NCI-H2107 (cell line): ENCODE measurements around the gene FOXL2.
"Not testable (repeated sequence)": the region's sequence is repeated elsewhere in the genome, so short reads cannot be mapped to it uniquely, and the experiment has no call there.

Experiments
- DNase-seq: peaks from one replicate; lab custom pipeline; 2025; lab: John Stamatoyannopoulos, UW

Gene FOXL2

GRCh38 chr3:138933068-138933668 is 13.8 kb downstream of the FOXL2 start:
- no peak for DNase-seq

- no peak for DNase-seq
Measured at GRCh38 chr3:138928727-138929372, 18.1 kb downstream of the FOXL2 start.

- DNase-seq: peak; percentile 76
Measured at GRCh38 chr3:138923531-138923994, 23.4 kb downstream of the FOXL2 start.

- DNase-seq: not testable (repeated sequence)
Measured at GRCh38 chr3:138922400-138922799, 24.5 kb downstream of the FOXL2 start.

GRCh38 chr3:138921316-138922292 is 25.3 kb downstream of the FOXL2 start:
- no peak for DNase-seq

- DNase-seq: no peak
Measured at GRCh38 chr3:138919325-138919724, 27.6 kb downstream of the FOXL2 start.

GRCh38 chr3:138916824-138917223 is 30.1 kb downstream of the FOXL2 start:
- no peak for DNase-seq

GRCh38 chr3:138915503-138916498 is 31.1 kb downstream of the FOXL2 start:
- peak; percentile 85 for DNase-seq

- no peak for DNase-seq
Measured at GRCh38 chr3:138914870-138915502, 32.0 kb downstream of the FOXL2 start.

- DNase-seq: no peak
Measured at GRCh38 chr3:138913766-138914165, 33.2 kb downstream of the FOXL2 start.

- no peak for DNase-seq
Measured at GRCh38 chr3:138912237-138912636, 34.7 kb downstream of the FOXL2 start.

- no peak for DNase-seq
Measured at GRCh38 chr3:138911621-138912020, 35.3 kb downstream of the FOXL2 start.

GRCh38 chr3:138909904-138910303 is 37.0 kb downstream of the FOXL2 start:
- DNase-seq: no peak

- no peak for DNase-seq
Measured at GRCh38 chr3:138908846-138909245, 38.1 kb downstream of the FOXL2 start.

GRCh38 chr3:138907539-138907938 is 39.4 kb downstream of the FOXL2 start:
- DNase-seq: no peak

GRCh38 chr3:138902171-138902570 is 44.8 kb downstream of the FOXL2 start:
- no peak for DNase-seq

- DNase-seq: no peak
Measured at GRCh38 chr3:138901567-138901966, 45.4 kb downstream of the FOXL2 start.

GRCh38 chr3:138899351-138899991 is 47.5 kb downstream of the FOXL2 start:
- no peak for DNase-seq

GRCh38 chr3:138898708-138899107 is 48.2 kb downstream of the FOXL2 start:
- DNase-seq: no peak

GRCh38 chr3:138898301-138898700 is 48.6 kb downstream of the FOXL2 start:
- no peak for DNase-seq
